Muscle layer of colon (tissue), 2 donors: ENCODE data around the gene UBE2C.
A peak's percentile ranks its signal among the peaks of the same experiment; 100 is the strongest.

Source experiments
- H3K27ac ChIP-seq: one replicate; pipeline ENCODE4 v1.7.0; 2013; ENCODE audit warnings: low read depth, mild to moderate bottlenecking, low read length, moderate library complexity
- H3K27me3 ChIP-seq, 2 donors: one replicate each; pipeline ENCODE4 v1.7.0; 2013; ENCODE audit warnings: low read length in 2 of 2, mild to moderate bottlenecking in 2 of 2; ENCODE audit not compliant: insufficient read depth in 2 of 2, control insufficient read depth in 1 of 2
- H3K36me3 ChIP-seq: one replicate; pipeline ENCODE4 v1.7.0; 2013; ENCODE audit warnings: mild to moderate bottlenecking, low read length; ENCODE audit not compliant: insufficient read depth
- H3K4me1 ChIP-seq: one replicate; pipeline ENCODE4 v1.7.0; 2013; ENCODE audit warnings: mild to moderate bottlenecking, low read length; ENCODE audit not compliant: insufficient read depth
- H3K4me3 ChIP-seq, 2 donors: one replicate each; pipeline ENCODE4 v1.7.0; 2013; ENCODE audit warnings: low read length in 2 of 2, low read depth in 1 of 2, mild to moderate bottlenecking in 1 of 2, moderate library complexity in 1 of 2
- H3K9ac ChIP-seq: one replicate; pipeline ENCODE4 v1.7.0; 2013; ENCODE audit warnings: low read length
- H3K9me3 ChIP-seq: one replicate; pipeline ENCODE4 v1.7.0; 2013; ENCODE audit warnings: mild to moderate bottlenecking, low read length
- donor health status: abdominal sarcoma.
- donor health status: Adenocarcinoma of cecum.

UBE2C gene

GRCh38 chr20:45834797-45835161 lies 22.3 kb downstream of the UBE2C start:
- H3K9ac ChIP-seq: peak overlapping the region; percentile 77
- peaks cover under 1% of the 10 kb centered on the region for H3K36me3 ChIP-seq
- H3K27me3 ChIP-seq: no peaks in the 10 kb centered on the region
- peak overlapping the region; percentile 57 to 82 for H3K4me3 ChIP-seq
- H3K27ac ChIP-seq: peak overlapping the region; percentile 90
- no peaks in the 10 kb centered on the region for H3K9me3 ChIP-seq
- peaks cover 40% of the 10 kb centered on the region for H3K4me1 ChIP-seq

GRCh38 chr20:45835329-45835765 lies 22.9 kb downstream of the UBE2C start:
- H3K4me3 ChIP-seq: peak overlapping the region in 1 of 2 donors; percentile 82
- H3K27ac ChIP-seq: peak overlapping the region; percentile 53
- peaks cover 6% of the 10 kb centered on the region for H3K36me3 ChIP-seq
- H3K9me3 ChIP-seq: no peaks in the 10 kb centered on the region
- H3K9ac ChIP-seq: peak overlapping the region; percentile 77
- H3K4me1 ChIP-seq: peaks cover 40% of the 10 kb centered on the region
- H3K27me3 ChIP-seq: no peaks in the 10 kb centered on the region

- Histone ChIP-seq H3K27me3 (no peaks in the 10 kb centered on the region), H3K36me3 (peaks cover 7% of the 10 kb centered on the region), H3K27ac (peak overlapping the region; percentile 53), H3K4me3 (peak overlapping the region in 1 of 2 donors; percentile 82), H3K9me3 (no peaks in the 10 kb centered on the region), H3K4me1 (peaks cover 40% of the 10 kb centered on the region), H3K9ac (no peak overlapping the region)
These were observed 23.4 kb downstream of the UBE2C start for GRCh38 chr20:45835825-45836224.

DNA sequence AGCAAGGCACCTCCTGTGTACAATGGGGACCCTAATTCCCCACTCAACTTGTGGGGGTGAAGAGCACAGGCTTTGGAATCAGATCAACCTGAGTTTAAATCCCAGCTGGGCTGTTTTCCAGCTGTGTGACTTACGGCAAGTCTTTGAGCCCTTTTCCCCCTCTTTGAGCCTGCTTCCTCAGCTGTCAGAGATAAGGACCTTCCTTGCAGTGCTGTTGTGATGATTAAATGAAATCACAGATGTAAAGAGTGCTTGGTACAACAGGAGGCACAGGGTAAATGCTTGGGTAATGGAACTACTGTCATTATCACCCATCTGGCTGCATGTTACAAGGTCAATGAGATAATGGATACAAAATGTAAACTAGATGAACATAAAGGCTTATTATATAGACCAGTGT lies 24.4 kb downstream of the UBE2C start:
- Histone ChIP-seq H3K9ac (peak overlapping the region; percentile 9), H3K4me3 (peak overlapping the region in 1 of 2 donors; percentile 12), H3K27ac (peak overlapping the region; percentile 23), H3K4me1 (peaks cover 49% of the 10 kb centered on the region), H3K9me3 (no peaks in the 10 kb centered on the region), H3K36me3 (peaks cover 17% of the 10 kb centered on the region), H3K27me3 (no peaks in the 10 kb centered on the region)

GRCh38 chr20:45840700-45841198 lies 28.3 kb downstream of the UBE2C start:
- no peak overlapping the region for H3K9ac ChIP-seq
- no peak overlapping the region for H3K4me3 ChIP-seq
- H3K27ac ChIP-seq: no peak overlapping the region
- no peaks in the 10 kb centered on the region for H3K27me3 ChIP-seq
- H3K4me1 ChIP-seq: peaks cover 48% of the 10 kb centered on the region
- H3K9me3 ChIP-seq: no peaks in the 10 kb centered on the region
- H3K36me3 ChIP-seq: peaks cover 41% of the 10 kb centered on the region

GRCh38 chr20:45841407-45842129 lies 29.1 kb downstream of the UBE2C start:
- no peak overlapping the region for H3K9ac ChIP-seq
- H3K27ac ChIP-seq: peak overlapping the region; percentile 13
- no peaks in the 10 kb centered on the region for H3K9me3 ChIP-seq
- H3K4me3 ChIP-seq: peak overlapping the region in 1 of 2 donors; percentile 9
- H3K27me3 ChIP-seq: no peaks in the 10 kb centered on the region
- H3K36me3 ChIP-seq: peaks cover 48% of the 10 kb centered on the region
- peaks cover 46% of the 10 kb centered on the region for H3K4me1 ChIP-seq

GRCh38 chr20:45842169-45842812 lies 29.8 kb downstream of the UBE2C start:
- Histone ChIP-seq H3K36me3 (peaks cover 52% of the 10 kb centered on the region), H3K9ac (no peak overlapping the region), H3K4me3 (peak overlapping the region in 1 of 2 donors; percentile 9), H3K9me3 (no peaks in the 10 kb centered on the region), H3K4me1 (peaks cover 39% of the 10 kb centered on the region), H3K27ac (peak overlapping the region; percentile 13), H3K27me3 (no peaks in the 10 kb centered on the region)

GRCh38 chr20:45843506-45843905 lies 31.1 kb downstream of the UBE2C start:
- Histone ChIP-seq H3K27me3 (no peaks in the 10 kb centered on the region), H3K9ac (no peak overlapping the region), H3K27ac (no peak overlapping the region), H3K4me3 (no peak overlapping the region), H3K4me1 (peaks cover 37% of the 10 kb centered on the region), H3K9me3 (no peaks in the 10 kb centered on the region), H3K36me3 (peaks cover 59% of the 10 kb centered on the region)

DNA sequence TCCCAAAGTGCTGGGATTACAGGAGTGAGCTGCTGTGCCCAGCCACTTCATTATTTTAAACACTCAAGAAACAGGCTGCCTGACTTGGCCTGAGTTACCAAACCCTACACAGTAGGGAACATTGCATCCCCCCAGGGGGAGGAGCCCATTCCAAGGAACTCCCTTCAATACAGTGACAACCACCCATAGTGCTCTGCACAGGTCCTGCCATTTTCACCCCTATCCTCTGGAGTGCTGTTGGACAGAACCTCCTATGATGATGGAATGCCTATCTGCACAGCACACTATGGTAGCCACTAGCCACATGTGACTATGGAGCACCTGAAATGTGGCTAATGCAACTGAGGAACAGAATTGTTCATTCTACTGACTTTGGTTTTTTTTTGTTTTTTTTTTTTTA lies 33.0 kb downstream of the UBE2C start:
- peaks cover 62% of the 10 kb centered on the region for H3K36me3 ChIP-seq
- H3K27me3 ChIP-seq: no peaks in the 10 kb centered on the region
- H3K9me3 ChIP-seq: no peaks in the 10 kb centered on the region
- H3K27ac ChIP-seq: no peak overlapping the region
- peaks cover 37% of the 10 kb centered on the region for H3K4me1 ChIP-seq
- H3K4me3 ChIP-seq: no peak overlapping the region
- H3K9ac ChIP-seq: no peak overlapping the region

- H3K9ac ChIP-seq: no peak overlapping the region
- H3K4me1 ChIP-seq: peaks cover 12% of the 10 kb centered on the region
- no peak overlapping the region for H3K27ac ChIP-seq
- no peak overlapping the region for H3K4me3 ChIP-seq
- peaks cover 64% of the 10 kb centered on the region for H3K36me3 ChIP-seq
- no peaks in the 10 kb centered on the region for H3K27me3 ChIP-seq
- no peaks in the 10 kb centered on the region for H3K9me3 ChIP-seq
These were observed 36.0 kb downstream of the UBE2C start for GRCh38 chr20:45848421-45848820.

DNA sequence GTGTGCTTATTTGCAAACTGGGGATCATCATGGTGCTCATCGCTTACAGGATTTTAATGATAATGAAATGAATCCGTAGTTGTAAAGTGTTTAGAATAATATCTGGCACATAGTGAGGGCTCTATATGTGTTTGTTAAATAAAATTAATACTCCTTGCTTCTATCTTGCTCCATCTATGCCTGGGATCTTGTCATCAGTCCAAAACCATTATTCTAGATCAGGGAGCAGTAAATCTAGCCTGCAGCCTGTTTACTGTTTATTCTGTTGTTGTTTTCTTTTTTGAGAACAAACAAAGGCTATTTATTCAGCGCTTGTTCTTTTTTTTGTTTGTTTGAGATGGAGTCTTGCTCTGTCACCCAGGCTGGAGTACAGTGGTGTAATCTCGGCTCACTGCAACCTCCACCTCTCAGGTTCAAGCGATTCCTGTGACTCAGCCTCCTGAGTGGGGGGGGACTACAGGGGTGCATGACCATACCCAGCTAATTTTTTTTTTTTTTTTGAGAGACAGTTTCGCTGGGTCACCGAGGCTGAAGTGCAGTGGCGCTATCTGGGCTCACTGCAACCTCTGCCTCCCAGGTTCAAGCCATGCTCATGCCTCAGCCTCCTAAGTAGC lies 36.6 kb downstream of the UBE2C start:
- Histone ChIP-seq H3K27me3 (no peaks in the 10 kb centered on the region), H3K36me3 (peaks cover 62% of the 10 kb centered on the region), H3K4me1 (peaks cover 5% of the 10 kb centered on the region), H3K27ac (no peak overlapping the region), H3K9ac (no peak overlapping the region), H3K4me3 (no peak overlapping the region), H3K9me3 (no peaks in the 10 kb centered on the region)
